IPS DF 19.7 (cell line): Measurements from ENCODE around the gene COPE.

Experiments used
- DNase-seq: peaks from one replicate; pipeline ENCODE4 v3.0.0-alpha.2; 2013; ENCODE audit warnings: low read depth, low spot score

COPE gene

GRCh38 chr19:18895038-18895823 is 24.0 kb downstream of the COPE start:
- DNase-seq = no peak

GRCh38 chr19:18894254-18895037 is 24.7 kb downstream of the COPE start:
- DNase-seq = no peak

GRCh38 chr19:18893587-18894253 is 25.5 kb downstream of the COPE start:
- no peak for DNase-seq

DNA sequence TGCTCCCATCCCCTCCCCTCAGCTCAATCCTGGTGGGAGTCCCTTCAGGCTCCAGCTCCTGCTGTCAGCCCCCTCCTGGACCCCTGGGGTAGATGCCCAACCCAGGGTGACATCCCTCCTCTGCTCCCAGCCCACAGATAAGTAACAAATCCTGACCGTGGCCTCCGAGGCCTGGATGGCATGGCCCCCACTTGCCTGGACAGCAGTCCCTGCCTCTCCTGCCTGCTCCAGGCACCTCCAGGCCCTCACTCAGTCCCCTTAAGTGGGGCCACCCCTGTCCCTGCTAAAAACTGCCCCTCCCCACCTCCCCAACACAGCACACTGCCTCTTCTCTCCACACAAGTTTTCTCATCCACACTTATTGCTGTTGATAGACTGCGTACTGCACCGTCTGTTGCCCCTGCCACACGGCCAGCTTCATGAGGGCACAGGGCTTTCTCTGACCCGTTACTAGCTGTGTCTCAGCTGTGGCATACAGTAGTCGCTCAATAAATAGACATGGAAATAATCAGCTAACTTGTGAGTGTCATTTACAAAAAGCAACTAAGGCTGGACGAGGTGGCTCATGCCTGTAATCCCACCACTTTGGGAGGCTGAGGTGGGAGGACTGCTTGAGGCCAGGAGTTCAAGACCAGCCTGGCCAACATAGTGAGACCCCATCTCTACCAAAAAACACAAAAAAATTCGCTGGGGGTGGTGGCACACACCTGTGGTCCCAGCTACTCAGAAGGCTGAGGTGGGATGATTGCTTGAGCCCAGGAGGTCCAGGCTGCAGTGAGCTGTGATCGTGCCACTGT is 29.0 kb downstream of the COPE start:
- DNase-seq = no peak

DNA sequence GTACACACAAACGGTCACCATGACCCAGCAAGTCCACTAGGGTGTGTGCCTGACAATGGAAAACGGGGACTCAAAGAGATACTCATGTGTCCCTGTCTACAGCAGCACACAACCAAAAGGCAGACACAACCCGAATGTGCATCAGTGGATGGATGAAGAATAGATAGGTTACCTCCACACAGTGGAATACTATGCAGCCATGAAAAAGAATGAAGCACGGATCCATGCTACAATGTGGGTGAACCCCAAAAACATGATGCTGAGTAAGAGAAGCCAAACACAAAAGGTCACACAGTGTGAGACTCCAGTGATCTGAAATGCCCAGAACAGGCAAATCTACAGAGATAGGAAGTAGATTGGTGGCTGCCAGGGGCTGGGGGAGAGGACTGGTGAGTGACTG is 32.2 kb downstream of the COPE start:
- no peak for DNase-seq

DNA sequence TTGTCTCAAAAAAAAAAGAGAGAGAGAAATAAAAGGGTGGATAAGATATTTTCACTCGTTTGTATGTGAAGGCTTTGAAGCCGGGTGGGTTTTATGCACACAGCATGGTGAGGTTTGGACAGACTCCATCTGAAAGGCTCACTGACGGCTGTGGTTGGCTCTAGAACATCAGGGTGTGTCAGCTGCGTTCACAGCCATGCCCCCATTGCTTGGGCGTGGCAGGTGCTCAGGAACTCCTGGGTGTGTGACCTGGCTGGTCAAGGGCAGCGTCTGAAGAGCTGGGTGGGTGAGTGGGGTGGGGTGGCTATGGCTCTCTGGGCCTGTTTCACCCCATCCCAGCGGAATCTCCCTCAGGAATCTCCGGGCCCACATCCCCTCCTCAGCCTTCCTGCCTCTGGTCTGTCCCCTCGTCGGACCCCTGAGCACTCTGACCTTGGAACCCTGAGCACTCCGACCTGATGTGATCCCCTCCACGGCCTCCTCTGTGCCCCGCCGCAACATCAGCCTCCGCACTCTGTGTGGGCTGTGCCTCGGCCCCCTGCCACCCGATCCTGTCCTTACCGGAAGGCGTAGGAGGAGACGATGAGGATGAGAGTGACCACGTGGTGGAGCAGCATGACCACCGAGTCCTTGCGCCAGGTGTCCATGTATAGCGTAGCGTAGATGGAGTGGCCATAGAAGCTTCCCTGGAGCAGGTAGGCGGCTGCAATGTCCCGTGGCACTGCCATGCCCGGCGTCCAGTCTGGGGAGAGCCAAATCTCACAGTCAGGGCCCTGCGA is 35.5 kb downstream of the COPE start:
- DNase-seq = no peak

DNA sequence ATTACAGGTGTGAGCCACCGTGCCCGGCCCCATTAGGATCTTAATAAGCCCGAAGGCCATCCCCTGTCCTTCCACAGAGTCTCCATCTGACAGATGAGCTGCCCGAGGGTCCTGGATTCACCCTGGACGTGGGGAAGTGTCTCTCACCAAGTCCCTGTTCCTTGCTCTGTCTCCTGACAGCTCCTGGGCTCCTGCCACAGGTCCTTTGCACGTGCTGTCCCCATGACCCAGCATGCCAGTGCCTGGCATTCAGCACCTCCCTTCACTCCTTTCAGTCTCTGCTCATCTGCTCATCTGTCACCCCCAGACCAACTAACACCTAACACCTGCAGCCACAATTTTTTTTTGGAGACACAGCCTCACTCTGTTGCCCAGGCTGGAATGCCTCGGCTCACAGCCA is 37.7 kb downstream of the COPE start:
- DNase-seq = no peak

GRCh38 chr19:18879579-18880373 is 39.4 kb downstream of the COPE start:
- DNase-seq = no peak

DNA sequence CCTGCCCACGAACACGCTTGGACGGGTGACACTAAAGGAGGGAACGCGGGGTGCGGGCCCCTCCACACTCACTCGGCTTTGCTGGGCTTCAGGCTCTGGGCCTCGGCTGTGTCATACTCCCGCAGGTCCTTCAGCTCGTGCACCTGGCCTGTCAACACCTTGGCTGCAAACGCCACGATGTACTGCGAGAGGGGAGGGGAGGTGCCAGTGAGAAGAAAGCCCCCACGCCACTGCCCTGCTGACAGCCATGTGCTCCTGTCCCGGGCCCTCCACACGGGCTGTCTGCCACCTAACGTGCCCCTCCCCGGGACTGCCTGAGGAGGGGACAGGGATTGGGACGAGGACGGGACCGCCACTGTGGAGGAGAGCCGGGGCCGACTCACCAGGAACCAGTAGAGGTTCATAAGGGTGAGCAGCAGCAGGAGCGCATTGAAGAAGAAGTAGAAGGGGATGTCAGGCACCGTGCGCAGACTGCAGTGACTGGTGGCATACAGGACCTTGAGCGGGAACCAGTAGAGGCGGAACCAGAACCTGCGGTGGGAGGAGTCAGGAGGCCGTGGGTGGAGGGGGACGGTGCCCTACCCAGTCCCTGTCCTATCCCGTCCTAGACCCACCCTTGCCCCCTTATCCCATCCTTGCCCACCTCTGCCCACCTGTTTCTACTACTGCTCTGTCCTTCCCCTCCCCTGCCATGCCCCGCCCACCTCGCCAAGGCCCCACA is 40.2 kb downstream of the COPE start:
- DNase-seq = no peak

GRCh38 chr19:18878058-18878797 is 41.0 kb downstream of the COPE start:
- DNase-seq = no peak

DNA sequence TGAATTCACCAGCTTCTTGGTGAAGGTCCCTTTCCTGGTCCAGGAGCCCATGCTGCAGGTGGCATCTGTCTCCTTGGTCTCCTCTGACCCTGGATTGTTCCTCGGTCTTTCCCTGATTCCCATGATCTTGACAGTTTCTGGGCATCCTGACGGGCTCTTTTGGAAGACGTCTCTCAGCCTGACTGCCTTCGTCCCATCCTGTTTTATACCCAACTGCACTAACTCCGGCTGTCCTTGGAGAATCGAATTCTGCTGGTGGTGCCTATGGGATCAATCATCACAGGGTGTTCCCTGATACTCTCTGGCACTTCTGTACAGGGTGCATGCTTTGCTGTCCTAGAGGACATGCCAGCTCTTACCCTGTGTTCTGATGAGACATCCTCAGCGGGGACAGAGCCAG is 42.3 kb downstream of the COPE start:
- no peak for DNase-seq

- DNase-seq = no peak
Measured at GRCh38 chr19:18875726-18876125, 43.5 kb downstream of the COPE start.

- DNase-seq = no peak
Measured at GRCh38 chr19:18871543-18871942, 47.6 kb downstream of the COPE start.

GRCh38 chr19:18870531-18871172 is 48.5 kb downstream of the COPE start:
- no peak for DNase-seq

GRCh38 chr19:18869781-18870530 is 49.2 kb downstream of the COPE start:
- no peak for DNase-seq

DNA sequence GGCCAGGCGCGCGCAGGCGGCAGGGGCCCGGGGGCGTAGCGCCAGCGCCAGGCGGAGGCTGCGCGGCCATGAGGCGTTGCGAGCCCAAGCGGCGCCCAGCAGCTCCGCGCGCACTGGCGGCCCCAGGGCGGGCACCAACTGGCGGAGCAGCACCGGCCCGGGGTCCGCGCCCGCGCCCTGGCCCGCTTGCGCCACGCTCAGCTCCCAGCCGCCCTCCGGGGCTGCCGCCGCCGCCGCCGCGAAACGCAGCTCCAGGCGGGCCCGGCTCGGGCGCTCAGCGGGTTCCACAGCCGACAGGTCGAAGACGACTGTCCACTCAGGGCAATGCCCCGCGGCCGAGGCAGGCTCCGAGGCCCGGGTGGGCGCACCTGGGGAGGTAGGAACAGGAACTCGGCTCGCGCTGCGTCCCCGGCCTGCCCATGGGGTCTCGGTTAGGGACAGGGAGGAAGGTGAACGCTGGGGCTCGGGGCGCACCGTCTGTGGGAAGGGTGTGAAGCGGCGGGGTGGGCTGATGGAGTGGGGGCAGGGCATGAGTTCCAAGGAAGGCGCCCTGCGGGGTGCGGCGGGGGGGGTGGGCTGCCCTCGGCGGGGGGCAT is 50.1 kb downstream of the COPE start:
- DNase-seq = no peak

- DNase-seq = no peak
Measured at GRCh38 chr19:18868380-18869022, 50.7 kb downstream of the COPE start.
